Kidney (tissue), 14 donors: Measurements from ENCODE around the gene GOLT1A. TPM values are rescaled to one million over a fixed set of nuclear protein-coding genes. Genes with fewer than 3 reads are reported as not detected.

Source experiments
- DNase-seq, 5 donors: peaks; one replicate each; pipeline ENCODE4 v3.0.0-alpha.2; 2013 to 2020
- FAIRE-seq: peaks from 2 replicates; lab custom pipeline; 2012; peaks lifted over from hg19 to GRCh38; lab: Jason Lieb, UNC
- H3K27ac ChIP-seq, 2 donors: one replicate each; pipeline ENCODE4 v1.7.0; 2013; ENCODE audit warnings: low read depth in 2 of 2, low read length in 2 of 2, inconsistent platforms in 1 of 2
- H3K27me3 ChIP-seq: one replicate; pipeline ENCODE4 v1.7.1; 2013; ENCODE audit warnings: low read length, inconsistent platforms; ENCODE audit not compliant: control insufficient read depth, insufficient read depth
- H3K36me3 ChIP-seq, 3 donors: one replicate each; pipeline versions ENCODE4 v1.7.0 to v1.7.1; 2013; ENCODE audit warnings: low read length in 3 of 3, control low read depth in 1 of 3, inconsistent platforms in 1 of 3; ENCODE audit not compliant: insufficient read depth in 3 of 3, control insufficient read depth in 2 of 3
- H3K4me1 ChIP-seq, 3 donors: one replicate each; pipeline versions ENCODE4 v1.7.0 to v1.7.1; 2013; ENCODE audit warnings: low read length in 3 of 3, inconsistent platforms in 1 of 3, low read depth in 1 of 3; ENCODE audit not compliant: control insufficient read depth in 2 of 3, insufficient read depth in 2 of 3
- H3K4me3 ChIP-seq, 3 donors: one replicate each; pipeline versions ENCODE4 v1.7.0 to v1.8.1; 2013; ENCODE audit warnings: low read length in 3 of 3, control low read depth in 1 of 3, inconsistent platforms in 1 of 3
- H3K9ac ChIP-seq, 3 donors: one replicate each; pipeline versions ENCODE4 v1.7.0 to v1.7.1; 2013; ENCODE audit warnings: low read length in 3 of 3, control low read depth in 1 of 3, inconsistent platforms in 1 of 3
- H3K9me3 ChIP-seq, 3 donors: one replicate each; pipeline versions ENCODE4 v1.7.0 to v1.7.1; 2013; ENCODE audit warnings: low read length in 3 of 3, control low read depth in 1 of 3, inconsistent platforms in 1 of 3; ENCODE audit not compliant: control insufficient read depth in 2 of 3, insufficient read depth in 1 of 3
- intact Hi-C: fragments of 100-400 bp; cut with DNase I; formaldehyde crosslinking; loops from one replicate; pipeline ENCODE4 v1.11.1; 2022
- polyA plus RNA-seq: library from polyadenylated mRNA; stranded (reverse); fragments of 350-450 nt; fragmentation: Illumina TruSeq; extraction: RNeasy Lipid Tissue Mini Kit (QIAGEN cat#74804); gene quantifications from one replicate; pipeline ENCODE4 v1.2.3, GENCODE V29; 2014; ENCODE audit warnings: low read depth, low replicate concordance; ENCODE audit not compliant: insufficient read depth
- total RNA-seq: library from RNA; stranded (reverse); fragmentation: NEBNext Ultra II Directional; extraction: Animal tissue kit (Norgen Biotek cat#: 25700); gene quantifications from one replicate; pipeline ENCODE4 v1.2.1, GENCODE V29; 2021
- TF ChIP-seq, protein P1 (sequence below): IDR thresholded peaks from 3 replicates; pipeline ENCODE4 v1.5.1; 2012; ENCODE audit warnings: mild to moderate bottlenecking, moderate library complexity, borderline replicate concordance; ENCODE audit not compliant: insufficient read depth; ENCODE audit errors: extremely low read depth
- donor health status: control.
- donor health status: control.
- donor health status: control.
- donor health status: control.
- donor health status: control.
- donor health status: DM: yes; HTN: yes; CAD: no.
- donor health status: Normal renal cell carcinoma (clear cell type).

Gene GOLT1A
- total and polyA plus RNA-seq, 2 donors from 2014 or later: 8.9 to 47.7 TPM

DNA sequence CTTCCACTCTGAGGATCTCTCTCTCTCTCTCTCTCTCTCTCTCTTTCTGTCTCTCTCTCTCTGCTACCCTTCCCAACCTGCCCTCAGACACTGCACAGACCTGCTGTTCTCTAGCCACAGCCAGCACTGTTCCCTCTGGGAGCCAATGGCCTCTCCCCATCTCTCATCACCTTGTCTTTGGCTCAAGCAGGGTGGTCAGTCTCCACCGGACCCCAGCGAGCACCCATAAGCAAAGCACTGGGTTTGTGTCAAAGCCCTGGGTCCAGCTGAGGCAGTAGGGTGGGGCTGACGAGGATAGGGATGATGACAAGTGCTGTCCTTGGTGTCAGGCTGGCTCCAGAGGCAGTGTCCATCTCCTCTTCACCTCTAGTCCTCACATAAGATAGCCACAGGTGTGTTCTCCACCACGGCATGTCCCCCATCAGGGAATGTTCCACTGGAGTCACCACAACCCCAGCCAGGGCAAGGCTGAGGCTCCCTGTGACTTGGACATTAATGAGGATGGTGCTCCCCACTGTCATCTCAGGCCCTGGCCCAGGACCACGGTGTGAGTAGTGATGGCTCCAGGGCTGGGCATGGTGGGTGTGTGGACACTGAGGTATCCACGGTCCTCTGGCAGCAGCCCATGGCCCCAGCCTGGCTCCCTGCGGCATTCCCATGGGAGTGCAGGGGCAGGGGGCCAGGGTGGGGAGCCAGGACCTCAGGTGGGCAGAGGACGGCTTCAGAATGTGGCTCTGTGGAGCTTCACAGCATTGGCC, 8.4 kb upstream of the GOLT1A start:
- peaks cover 0 to 19% (median 16%) of the 10 kb centered on the region in 3 donors for H3K36me3 ChIP-seq
- peaks cover 0 to 18% (median 18%) of the 10 kb centered on the region in 3 donors for H3K4me1 ChIP-seq
- TF ChIP-seq, protein P1, sequence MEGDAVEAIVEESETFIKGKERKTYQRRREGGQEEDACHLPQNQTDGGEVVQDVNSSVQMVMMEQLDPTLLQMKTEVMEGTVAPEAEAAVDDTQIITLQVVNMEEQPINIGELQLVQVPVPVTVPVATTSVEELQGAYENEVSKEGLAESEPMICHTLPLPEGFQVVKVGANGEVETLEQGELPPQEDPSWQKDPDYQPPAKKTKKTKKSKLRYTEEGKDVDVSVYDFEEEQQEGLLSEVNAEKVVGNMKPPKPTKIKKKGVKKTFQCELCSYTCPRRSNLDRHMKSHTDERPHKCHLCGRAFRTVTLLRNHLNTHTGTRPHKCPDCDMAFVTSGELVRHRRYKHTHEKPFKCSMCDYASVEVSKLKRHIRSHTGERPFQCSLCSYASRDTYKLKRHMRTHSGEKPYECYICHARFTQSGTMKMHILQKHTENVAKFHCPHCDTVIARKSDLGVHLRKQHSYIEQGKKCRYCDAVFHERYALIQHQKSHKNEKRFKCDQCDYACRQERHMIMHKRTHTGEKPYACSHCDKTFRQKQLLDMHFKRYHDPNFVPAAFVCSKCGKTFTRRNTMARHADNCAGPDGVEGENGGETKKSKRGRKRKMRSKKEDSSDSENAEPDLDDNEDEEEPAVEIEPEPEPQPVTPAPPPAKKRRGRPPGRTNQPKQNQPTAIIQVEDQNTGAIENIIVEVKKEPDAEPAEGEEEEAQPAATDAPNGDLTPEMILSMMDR: no peak
- no peak for FAIRE-seq
- no peak overlapping the region for H3K27ac ChIP-seq
- intact Hi-C loops: no loop called here
- H3K9me3 ChIP-seq: no peaks in the 10 kb centered on the region
- H3K9ac ChIP-seq: no peak overlapping the region
- no peaks in the 10 kb centered on the region for H3K27me3 ChIP-seq
- no peak for DNase-seq
- H3K4me3 ChIP-seq: no peak overlapping the region

DNA sequence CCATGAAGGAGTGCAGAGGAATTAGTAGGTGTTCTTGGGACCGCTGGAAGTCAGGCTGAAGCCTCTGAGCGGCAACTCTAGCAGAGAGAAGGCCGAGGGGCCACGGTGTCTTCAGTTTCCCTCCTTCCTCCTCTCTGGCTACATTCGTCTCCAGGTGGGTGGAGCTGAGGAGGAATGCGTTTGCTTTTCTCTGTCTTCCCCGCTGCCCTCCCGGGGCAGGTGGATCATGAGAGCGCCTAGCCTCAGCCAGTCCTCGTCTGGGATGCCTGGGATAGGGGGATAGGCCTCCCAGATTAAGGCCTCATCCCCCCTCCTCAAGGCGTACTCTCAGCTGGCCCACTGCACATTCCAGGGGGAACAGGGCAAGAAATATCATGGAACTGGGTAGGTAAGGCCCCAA, 7.5 kb upstream of the GOLT1A start:
- H3K27ac ChIP-seq: no peak overlapping the region
- FAIRE-seq: no peak
- H3K4me3 ChIP-seq: no peak overlapping the region

DNA sequence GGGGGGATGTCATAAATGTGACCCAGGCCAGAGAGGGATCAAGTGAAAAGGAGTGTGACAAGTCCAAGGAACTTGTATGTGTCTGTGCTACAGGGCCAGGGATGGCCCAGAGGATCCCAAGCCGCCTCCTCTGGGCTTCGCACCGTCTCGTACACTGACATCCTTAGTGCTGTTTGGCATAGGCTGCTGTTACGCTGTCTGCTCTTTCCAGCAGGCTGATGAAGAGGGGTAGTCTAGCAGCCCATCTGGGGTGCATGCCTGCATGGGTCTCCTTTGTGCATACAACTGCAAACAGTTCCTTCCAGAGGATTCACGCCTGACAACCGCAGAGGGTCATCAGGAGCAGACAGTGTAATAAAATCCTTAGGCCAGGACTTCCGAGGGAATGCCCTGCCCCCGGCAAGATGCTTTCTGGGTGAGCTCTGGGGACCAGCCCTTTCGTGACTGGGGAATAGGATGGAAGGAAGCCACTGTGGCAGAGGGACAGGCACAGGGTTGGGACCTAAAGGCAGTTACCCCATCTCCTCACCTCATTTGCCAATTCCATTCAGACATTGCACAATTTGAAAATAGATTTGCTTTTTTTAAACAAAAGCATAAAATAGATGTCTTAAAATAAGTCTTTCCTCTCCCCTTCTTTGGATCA, 6.3 kb upstream of the GOLT1A start:
- no peak overlapping the region for H3K9ac ChIP-seq
- no peak overlapping the region for H3K27ac ChIP-seq
- intact Hi-C loops: loop anchor here (10.0 kb wide), 1 partner anchor 145 kb away; no protein-coding TSS in a partner anchor
- no peak overlapping the region for H3K4me3 ChIP-seq
- no peaks in the 10 kb centered on the region for H3K27me3 ChIP-seq
- FAIRE-seq (no peak), DNase-seq (peak in 2 of 5 donors; percentile 19 to 34)
- TF ChIP-seq, protein P1: no peak
- H3K9me3 ChIP-seq: no peaks in the 10 kb centered on the region
- H3K36me3 ChIP-seq: peaks cover 0 to 16% (median 15%) of the 10 kb centered on the region in 3 donors
- H3K4me1 ChIP-seq: no peaks in the 10 kb centered on the region

More for the DNA sequence above, 7.5 kb upstream of the GOLT1A start:
- H3K36me3 ChIP-seq: peaks cover 0 to 17% (median 16%) of the 10 kb centered on the region in 3 donors
- DNase-seq: no peak
- no peaks in the 10 kb centered on the region for H3K9me3 ChIP-seq
- TF ChIP-seq, protein P1: no peak
- intact Hi-C loops: no loop called here
- H3K27me3 ChIP-seq: no peaks in the 10 kb centered on the region
- H3K9ac ChIP-seq: no peak overlapping the region
- H3K4me1 ChIP-seq: peaks cover 0 to 10% (median 9%) of the 10 kb centered on the region in 3 donors
